ENCODE results near the gene BCL2L12.

Gene BCL2L12

DNA sequence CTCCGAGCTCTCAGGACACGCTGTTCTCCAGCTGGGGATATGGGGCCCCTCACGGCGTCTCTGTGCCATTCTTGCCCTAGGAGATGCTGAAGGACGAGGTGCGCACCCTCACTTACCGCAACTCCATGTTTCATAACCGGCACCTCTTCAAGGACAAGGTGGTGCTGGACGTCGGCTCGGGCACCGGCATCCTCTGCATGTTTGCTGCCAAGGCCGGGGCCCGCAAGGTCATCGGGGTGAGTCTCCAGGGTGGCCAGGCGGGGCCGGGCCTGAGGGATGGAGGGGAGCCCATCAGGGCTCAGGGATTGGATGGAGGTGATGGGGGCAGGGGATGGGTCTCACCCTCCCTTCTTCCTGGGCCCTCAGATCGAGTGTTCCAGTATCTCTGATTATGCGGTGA, 16.1 kb downstream of the BCL2L12 start:
- TF ChIP-seq SNAI2 (CRISPR knock-in tag; IDR thresholded peaks at IDR 0.05) (no peak), PATZ1 (CRISPR knock-in tag; IDR thresholded peaks at IDR 0.05; ENCODE audit: borderline replicate concordance) (no peak), CSRNP3 (CRISPR knock-in tag; IDR thresholded peaks at IDR 0.05) (no peak), ZFP3 (CRISPR knock-in tag; IDR thresholded peaks at IDR 0.05) (no peak), ZNF565 (CRISPR knock-in tag; conservative IDR thresholded peaks at IDR 0.05; ENCODE audit: low read depth) (no peak), BACH2 (CRISPR knock-in tag; IDR thresholded peaks at IDR 0.05; ENCODE audit: borderline replicate concordance) (no peak), ESRRG (CRISPR knock-in tag; IDR thresholded peaks at IDR 0.05) (no peak), RARB (CRISPR knock-in tag; IDR thresholded peaks at IDR 0.05) (no peak), ZNF8 (CRISPR knock-in tag; IDR thresholded peaks at IDR 0.05) (no peak), GLIS3 (CRISPR knock-in tag; IDR thresholded peaks at IDR 0.05) (no peak), TOX (CRISPR knock-in tag; IDR thresholded peaks at IDR 0.05; ENCODE audit: borderline replicate concordance) (no peak), ZC3H10 (CRISPR knock-in tag; IDR thresholded peaks at IDR 0.05) (no peak), PPARA (CRISPR knock-in tag; IDR thresholded peaks at IDR 0.05; ENCODE audit: borderline replicate concordance) (no peak), CSDC2 (CRISPR knock-in tag; IDR thresholded peaks at IDR 0.05) (no peak)
- TF ChIP-seq, protein P1, sequence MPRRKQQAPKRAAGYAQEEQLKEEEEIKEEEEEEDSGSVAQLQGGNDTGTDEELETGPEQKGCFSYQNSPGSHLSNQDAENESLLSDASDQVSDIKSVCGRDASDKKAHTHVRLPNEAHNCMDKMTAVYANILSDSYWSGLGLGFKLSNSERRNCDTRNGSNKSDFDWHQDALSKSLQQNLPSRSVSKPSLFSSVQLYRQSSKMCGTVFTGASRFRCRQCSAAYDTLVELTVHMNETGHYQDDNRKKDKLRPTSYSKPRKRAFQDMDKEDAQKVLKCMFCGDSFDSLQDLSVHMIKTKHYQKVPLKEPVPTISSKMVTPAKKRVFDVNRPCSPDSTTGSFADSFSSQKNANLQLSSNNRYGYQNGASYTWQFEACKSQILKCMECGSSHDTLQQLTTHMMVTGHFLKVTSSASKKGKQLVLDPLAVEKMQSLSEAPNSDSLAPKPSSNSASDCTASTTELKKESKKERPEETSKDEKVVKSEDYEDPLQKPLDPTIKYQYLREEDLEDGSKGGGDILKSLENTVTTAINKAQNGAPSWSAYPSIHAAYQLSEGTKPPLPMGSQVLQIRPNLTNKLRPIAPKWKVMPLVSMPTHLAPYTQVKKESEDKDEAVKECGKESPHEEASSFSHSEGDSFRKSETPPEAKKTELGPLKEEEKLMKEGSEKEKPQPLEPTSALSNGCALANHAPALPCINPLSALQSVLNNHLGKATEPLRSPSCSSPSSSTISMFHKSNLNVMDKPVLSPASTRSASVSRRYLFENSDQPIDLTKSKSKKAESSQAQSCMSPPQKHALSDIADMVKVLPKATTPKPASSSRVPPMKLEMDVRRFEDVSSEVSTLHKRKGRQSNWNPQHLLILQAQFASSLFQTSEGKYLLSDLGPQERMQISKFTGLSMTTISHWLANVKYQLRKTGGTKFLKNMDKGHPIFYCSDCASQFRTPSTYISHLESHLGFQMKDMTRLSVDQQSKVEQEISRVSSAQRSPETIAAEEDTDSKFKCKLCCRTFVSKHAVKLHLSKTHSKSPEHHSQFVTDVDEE (CRISPR knock-in tag; IDR thresholded peaks at IDR 0.05): no peak
- TF ChIP-seq, protein P2, sequence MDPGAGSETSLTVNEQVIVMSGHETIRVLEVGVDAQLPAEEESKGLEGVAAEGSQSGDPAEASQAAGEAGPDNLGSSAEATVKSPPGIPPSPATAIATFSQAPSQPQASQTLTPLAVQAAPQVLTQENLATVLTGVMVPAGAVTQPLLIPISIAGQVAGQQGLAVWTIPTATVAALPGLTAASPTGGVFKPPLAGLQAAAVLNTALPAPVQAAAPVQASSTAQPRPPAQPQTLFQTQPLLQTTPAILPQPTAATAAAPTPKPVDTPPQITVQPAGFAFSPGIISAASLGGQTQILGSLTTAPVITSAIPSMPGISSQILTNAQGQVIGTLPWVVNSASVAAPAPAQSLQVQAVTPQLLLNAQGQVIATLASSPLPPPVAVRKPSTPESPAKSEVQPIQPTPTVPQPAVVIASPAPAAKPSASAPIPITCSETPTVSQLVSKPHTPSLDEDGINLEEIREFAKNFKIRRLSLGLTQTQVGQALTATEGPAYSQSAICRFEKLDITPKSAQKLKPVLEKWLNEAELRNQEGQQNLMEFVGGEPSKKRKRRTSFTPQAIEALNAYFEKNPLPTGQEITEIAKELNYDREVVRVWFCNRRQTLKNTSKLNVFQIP (CRISPR knock-in tag; IDR thresholded peaks at IDR 0.05; ENCODE audit: borderline replicate concordance, low read depth): no peak
- ATAC-seq: no peak

DNA sequence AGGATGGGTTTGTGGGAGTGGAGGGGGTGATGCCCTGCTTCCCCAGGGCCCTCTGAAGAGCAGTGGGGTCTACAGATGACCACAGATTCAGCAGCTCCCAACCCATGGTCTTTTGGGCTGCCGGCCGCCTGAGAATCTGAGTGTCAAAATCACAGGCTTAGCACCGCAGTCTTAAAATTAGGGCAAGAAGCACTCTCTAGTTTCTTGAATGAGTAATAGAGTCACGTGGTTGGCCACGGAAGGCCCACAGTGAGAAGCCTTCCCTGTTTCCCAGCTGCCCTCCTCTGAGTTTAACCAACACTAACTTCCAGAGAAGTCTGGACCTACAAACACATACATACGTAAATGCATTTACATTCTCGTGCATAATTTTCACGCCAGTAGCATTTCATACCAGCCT, 16.5 kb downstream of the BCL2L12 start:
- TF ChIP-seq ESRRG (CRISPR knock-in tag; IDR thresholded peaks at IDR 0.05) (no peak), ARNTL (CRISPR knock-in tag; IDR thresholded peaks at IDR 0.05; ENCODE audit: borderline replicate concordance, low read depth) (no peak)
- no peak for ATAC-seq

DNA sequence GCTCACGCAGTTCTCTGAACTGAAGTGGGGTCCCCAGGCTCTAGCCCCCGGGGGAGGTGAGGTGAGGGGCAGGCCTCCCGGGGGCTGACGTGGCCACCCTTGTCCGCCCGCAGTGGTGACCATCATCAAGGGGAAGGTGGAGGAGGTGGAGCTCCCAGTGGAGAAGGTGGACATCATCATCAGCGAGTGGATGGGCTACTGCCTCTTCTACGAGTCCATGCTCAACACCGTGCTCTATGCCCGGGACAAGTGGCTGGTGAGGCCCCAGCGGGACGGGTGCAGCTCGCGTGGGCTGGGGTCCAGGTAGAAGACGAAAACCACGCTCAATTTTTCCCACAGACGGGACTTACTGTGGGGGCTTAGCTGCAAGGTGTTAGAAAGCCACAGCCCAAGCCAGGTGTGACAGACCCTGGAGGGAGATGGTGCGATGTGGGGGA, 18.1 kb downstream of the BCL2L12 start:
- TF ChIP-seq SNAI2 (CRISPR knock-in tag; IDR thresholded peaks at IDR 0.05) (no peak), ESRRG (CRISPR knock-in tag; IDR thresholded peaks at IDR 0.05) (no peak), PPARA (CRISPR knock-in tag; IDR thresholded peaks at IDR 0.05; ENCODE audit: borderline replicate concordance) (no peak), ISL1 (CRISPR knock-in tag; IDR thresholded peaks at IDR 0.05) (no peak), ZC3H10 (CRISPR knock-in tag; IDR thresholded peaks at IDR 0.05) (no peak), PATZ1 (CRISPR knock-in tag; IDR thresholded peaks at IDR 0.05; ENCODE audit: borderline replicate concordance) (no peak), GLIS3 (CRISPR knock-in tag; IDR thresholded peaks at IDR 0.05) (no peak), BACH2 (CRISPR knock-in tag; IDR thresholded peaks at IDR 0.05; ENCODE audit: borderline replicate concordance) (no peak), ARNTL (CRISPR knock-in tag; IDR thresholded peaks at IDR 0.05; ENCODE audit: borderline replicate concordance, low read depth) (no peak), TOX (CRISPR knock-in tag; IDR thresholded peaks at IDR 0.05; ENCODE audit: borderline replicate concordance) (no peak), RARB (CRISPR knock-in tag; IDR thresholded peaks at IDR 0.05) (no peak), ZFP3 (CRISPR knock-in tag; IDR thresholded peaks at IDR 0.05) (no peak), CSDC2 (CRISPR knock-in tag; IDR thresholded peaks at IDR 0.05) (no peak), TCF4 (CRISPR knock-in tag; IDR thresholded peaks at IDR 0.05; ENCODE audit: borderline replicate concordance) (no peak), ZNF565 (CRISPR knock-in tag; conservative IDR thresholded peaks at IDR 0.05; ENCODE audit: low read depth) (no peak)
- TF ChIP-seq, protein P2 (CRISPR knock-in tag; IDR thresholded peaks at IDR 0.05; ENCODE audit: borderline replicate concordance, low read depth): no peak
- TF ChIP-seq, protein P1 (CRISPR knock-in tag; IDR thresholded peaks at IDR 0.05): no peak
- TF ChIP-seq, protein P3, sequence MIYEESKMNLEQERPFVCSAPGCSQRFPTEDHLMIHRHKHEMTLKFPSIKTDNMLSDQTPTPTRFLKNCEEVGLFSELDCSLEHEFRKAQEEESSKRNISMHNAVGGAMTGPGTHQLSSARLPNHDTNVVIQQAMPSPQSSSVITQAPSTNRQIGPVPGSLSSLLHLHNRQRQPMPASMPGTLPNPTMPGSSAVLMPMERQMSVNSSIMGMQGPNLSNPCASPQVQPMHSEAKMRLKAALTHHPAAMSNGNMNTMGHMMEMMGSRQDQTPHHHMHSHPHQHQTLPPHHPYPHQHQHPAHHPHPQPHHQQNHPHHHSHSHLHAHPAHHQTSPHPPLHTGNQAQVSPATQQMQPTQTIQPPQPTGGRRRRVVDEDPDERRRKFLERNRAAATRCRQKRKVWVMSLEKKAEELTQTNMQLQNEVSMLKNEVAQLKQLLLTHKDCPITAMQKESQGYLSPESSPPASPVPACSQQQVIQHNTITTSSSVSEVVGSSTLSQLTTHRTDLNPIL (CRISPR knock-in tag; IDR thresholded peaks at IDR 0.05; ENCODE audit: low read depth): no peak

More for the DNA sequence above, 18.1 kb downstream of the BCL2L12 start:
- ATAC-seq: no peak
